ENCODE data around the gene NCKAP5. TPM values are rescaled to one million over a fixed set of nuclear protein-coding genes. Genes with fewer than 3 reads are reported as not detected.
"Not testable (repeated sequence)": the region's sequence is repeated elsewhere in the genome, so short reads cannot be mapped to it uniquely, and the experiment has no call there.

The NCKAP5 gene
- total RNA-seq, 1 experiment from 2014 or later, result 0.47 TPM

- no peak for DNase-seq (ENCODE audit: low read depth)
Observed at GRCh38 chr2:133223226-133223625, 345.0 kb downstream of the NCKAP5 start.

- no peak for DNase-seq (ENCODE audit: low read depth)
Observed at GRCh38 chr2:133221398-133221797, 346.9 kb downstream of the NCKAP5 start.

GRCh38 chr2:133218204-133218603 is 350.1 kb downstream of the NCKAP5 start:
- no peak for DNase-seq (ENCODE audit: low read depth)

GRCh38 chr2:133215477-133215876 is 352.8 kb downstream of the NCKAP5 start:
- no peak for DNase-seq (ENCODE audit: low read depth)

GRCh38 chr2:133213651-133214050 is 354.6 kb downstream of the NCKAP5 start:
- DNase-seq (ENCODE audit: low read depth), result peak; percentile 2

- DNase-seq (ENCODE audit: low read depth), result no peak
Observed at GRCh38 chr2:133209325-133209724, 358.9 kb downstream of the NCKAP5 start.

GRCh38 chr2:133206666-133207065 is 361.6 kb downstream of the NCKAP5 start:
- not testable (repeated sequence) for DNase-seq (ENCODE audit: low read depth)

- DNase-seq (ENCODE audit: low read depth), result no peak
Observed at GRCh38 chr2:133204421-133204820, 363.8 kb downstream of the NCKAP5 start.

- peak; percentile 90 for DNase-seq (ENCODE audit: low read depth)
Observed at GRCh38 chr2:133200684-133201421, 367.4 kb downstream of the NCKAP5 start.

GRCh38 chr2:133198678-133199077 is 369.6 kb downstream of the NCKAP5 start:
- no peak for DNase-seq (ENCODE audit: low read depth)

GRCh38 chr2:133197156-133197555 is 371.1 kb downstream of the NCKAP5 start:
- no peak for DNase-seq (ENCODE audit: low read depth)

- DNase-seq (ENCODE audit: low read depth), result no peak
Observed at GRCh38 chr2:133194777-133195335, 373.4 kb downstream of the NCKAP5 start.

- no peak for DNase-seq (ENCODE audit: low read depth)
Observed at GRCh38 chr2:133194362-133194655, 374.0 kb downstream of the NCKAP5 start.

- DNase-seq (ENCODE audit: low read depth), result no peak
Observed at GRCh38 chr2:133193544-133194361, 374.5 kb downstream of the NCKAP5 start.

- no peak for DNase-seq (ENCODE audit: low read depth)
Observed at GRCh38 chr2:133192028-133192427, 376.2 kb downstream of the NCKAP5 start.

- no peak for DNase-seq (ENCODE audit: low read depth)
Observed at GRCh38 chr2:133177196-133177595, 391.1 kb downstream of the NCKAP5 start.

GRCh38 chr2:133175926-133176325 is 392.3 kb downstream of the NCKAP5 start:
- no peak for DNase-seq (ENCODE audit: low read depth)

GRCh38 chr2:133173224-133173623 is 395.0 kb downstream of the NCKAP5 start:
- DNase-seq (ENCODE audit: low read depth), result no peak

- DNase-seq (ENCODE audit: low read depth), result peak; percentile 70
Observed at GRCh38 chr2:133171393-133172004, 396.8 kb downstream of the NCKAP5 start.

- DNase-seq (ENCODE audit: low read depth), result no peak
Observed at GRCh38 chr2:133169274-133169912, 398.9 kb downstream of the NCKAP5 start.

GRCh38 chr2:133167990-133168389 is 400.3 kb downstream of the NCKAP5 start:
- no peak for DNase-seq (ENCODE audit: low read depth)

GRCh38 chr2:133167223-133167622 is 401.0 kb downstream of the NCKAP5 start:
- no peak for DNase-seq (ENCODE audit: low read depth)

Measured in HT1080 (cell line).